ENCODE data around the gene SORL1.

Gene SORL1

DNA sequence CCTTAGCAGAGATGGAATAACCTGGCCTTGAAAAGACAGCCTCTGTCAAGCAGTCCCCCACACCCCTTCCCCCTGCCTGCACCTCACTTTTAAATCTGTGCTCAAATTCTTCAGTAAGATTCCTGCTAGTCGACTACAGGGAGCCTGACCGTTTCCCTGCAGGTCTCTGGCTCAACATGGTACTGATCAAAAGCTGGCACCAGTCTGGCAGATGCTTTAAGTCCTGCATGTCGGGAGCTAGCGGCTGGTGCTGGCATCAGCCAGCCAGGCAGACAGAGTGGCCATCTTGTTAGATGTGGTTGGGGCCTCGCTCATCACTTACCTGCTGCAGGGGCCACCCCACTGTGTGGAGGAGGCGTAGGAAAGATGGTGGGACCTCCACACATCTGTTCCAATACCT, 205.0 kb downstream of the SORL1 start:
- H3K9me3 ChIP-seq: no peaks in the 10 kb centered on the region
- intact Hi-C loops (cut with DNase I; ENCODE audit: low total_unique reads): loop anchor here (5.0 kb wide), 2 partner anchors 445 to 545 kb away; no protein-coding TSS in a partner anchor
- no peaks in the 10 kb centered on the region for H3K27me3 ChIP-seq
- DNase-seq: no peak
- TF ChIP-seq, protein P1, sequence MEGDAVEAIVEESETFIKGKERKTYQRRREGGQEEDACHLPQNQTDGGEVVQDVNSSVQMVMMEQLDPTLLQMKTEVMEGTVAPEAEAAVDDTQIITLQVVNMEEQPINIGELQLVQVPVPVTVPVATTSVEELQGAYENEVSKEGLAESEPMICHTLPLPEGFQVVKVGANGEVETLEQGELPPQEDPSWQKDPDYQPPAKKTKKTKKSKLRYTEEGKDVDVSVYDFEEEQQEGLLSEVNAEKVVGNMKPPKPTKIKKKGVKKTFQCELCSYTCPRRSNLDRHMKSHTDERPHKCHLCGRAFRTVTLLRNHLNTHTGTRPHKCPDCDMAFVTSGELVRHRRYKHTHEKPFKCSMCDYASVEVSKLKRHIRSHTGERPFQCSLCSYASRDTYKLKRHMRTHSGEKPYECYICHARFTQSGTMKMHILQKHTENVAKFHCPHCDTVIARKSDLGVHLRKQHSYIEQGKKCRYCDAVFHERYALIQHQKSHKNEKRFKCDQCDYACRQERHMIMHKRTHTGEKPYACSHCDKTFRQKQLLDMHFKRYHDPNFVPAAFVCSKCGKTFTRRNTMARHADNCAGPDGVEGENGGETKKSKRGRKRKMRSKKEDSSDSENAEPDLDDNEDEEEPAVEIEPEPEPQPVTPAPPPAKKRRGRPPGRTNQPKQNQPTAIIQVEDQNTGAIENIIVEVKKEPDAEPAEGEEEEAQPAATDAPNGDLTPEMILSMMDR (IDR thresholded peaks at IDR 0.05): no peak
- peaks cover 0 to 32% (median 17%) of the 10 kb centered on the region in 4 donors for H3K4me1 ChIP-seq
- H3K27ac ChIP-seq: peak overlapping the region; percentile 94 to 95
- no peak overlapping the region for H3K4me3 ChIP-seq
- no peaks in the 10 kb centered on the region for H3K36me3 ChIP-seq

DNA sequence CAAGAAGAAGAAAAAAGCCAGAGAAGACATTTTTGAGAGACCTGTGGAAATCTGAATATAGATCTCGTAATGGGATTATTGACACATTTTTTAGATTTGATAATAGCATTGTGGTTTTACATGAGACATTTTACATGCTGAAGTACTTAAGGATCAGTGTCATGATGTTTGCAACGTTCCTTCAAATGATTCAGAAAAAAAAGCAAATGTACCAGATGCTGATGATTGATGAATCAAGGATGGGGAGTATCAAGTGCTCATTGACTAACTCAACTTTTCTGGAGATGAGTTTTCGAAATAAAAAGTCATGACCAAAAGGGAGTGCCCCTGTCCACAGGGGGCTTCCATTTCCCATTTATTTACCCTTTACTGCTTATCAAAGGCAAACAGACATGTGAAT, 207.7 kb downstream of the SORL1 start:
- no peak for DNase-seq
- no peaks in the 10 kb centered on the region for H3K27me3 ChIP-seq
- no peaks in the 10 kb centered on the region for H3K9me3 ChIP-seq
- TF ChIP-seq, protein P1 (IDR thresholded peaks at IDR 0.05): no peak
- H3K27ac ChIP-seq: no peak overlapping the region
- no peaks in the 10 kb centered on the region for H3K36me3 ChIP-seq
- H3K4me1 ChIP-seq: peaks cover 0 to 29% (median 17%) of the 10 kb centered on the region in 4 donors
- no peak overlapping the region for H3K4me3 ChIP-seq
- intact Hi-C loops (cut with DNase I; ENCODE audit: low total_unique reads): loop anchor here (5.0 kb wide), 2 partner anchors 442 to 542 kb away; no protein-coding TSS in a partner anchor

DNA sequence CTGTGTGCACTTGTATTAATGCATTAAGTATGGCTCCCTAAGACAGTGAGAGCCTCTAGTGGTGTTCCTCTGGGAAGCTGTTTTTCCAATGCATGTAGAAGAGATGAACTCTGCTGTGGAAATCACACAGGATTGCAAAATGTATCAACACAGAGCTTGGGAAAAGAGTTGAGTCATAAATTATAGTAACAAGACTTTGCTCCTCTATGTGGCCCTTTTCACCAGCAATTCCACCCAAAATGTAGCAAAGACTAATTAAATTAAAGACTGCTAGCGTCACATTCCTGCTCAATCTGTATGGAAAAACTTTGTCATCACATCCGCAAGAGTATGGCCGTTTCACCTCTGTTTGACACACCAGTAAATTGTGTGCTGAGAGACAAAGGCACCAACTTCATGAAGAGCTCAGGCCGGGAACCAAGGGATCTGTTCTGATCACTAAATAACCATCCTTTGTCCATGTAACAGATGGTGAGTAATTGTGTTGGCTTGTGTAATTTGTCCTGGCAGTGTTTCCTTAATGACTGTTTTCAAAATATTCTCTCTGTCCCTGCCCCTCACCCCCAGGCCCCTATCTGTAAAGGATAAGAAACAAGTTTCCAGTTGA, 209.9 kb downstream of the SORL1 start:
- H3K27ac ChIP-seq: peak overlapping the region; percentile 41 to 59
- peaks cover 0 to 17% (median 8%) of the 10 kb centered on the region in 4 donors for H3K4me1 ChIP-seq
- no peaks in the 10 kb centered on the region for H3K27me3 ChIP-seq
- no peak overlapping the region for H3K4me3 ChIP-seq
- intact Hi-C loops (cut with DNase I; ENCODE audit: low total_unique reads): no loop called here
- TF ChIP-seq, protein P1 (IDR thresholded peaks at IDR 0.05): no peak
- H3K9me3 ChIP-seq: no peaks in the 10 kb centered on the region
- DNase-seq: peak in 1 of 2 donors; percentile 52
- H3K36me3 ChIP-seq: no peaks in the 10 kb centered on the region

GRCh38 chr11:121664144-121664543, 212.0 kb downstream of the SORL1 start:
- H3K36me3 ChIP-seq: no peaks in the 10 kb centered on the region
- DNase-seq: no peak
- no peaks in the 10 kb centered on the region for H3K9me3 ChIP-seq
- no peak overlapping the region for H3K27ac ChIP-seq
- peaks cover 0 to 16% (median 5%) of the 10 kb centered on the region in 4 donors for H3K4me1 ChIP-seq
- no peak overlapping the region for H3K4me3 ChIP-seq
- TF ChIP-seq, protein P1 (IDR thresholded peaks at IDR 0.05): no peak
- H3K27me3 ChIP-seq: no peaks in the 10 kb centered on the region
- intact Hi-C loops (cut with DNase I; ENCODE audit: low total_unique reads): no loop called here

DNA sequence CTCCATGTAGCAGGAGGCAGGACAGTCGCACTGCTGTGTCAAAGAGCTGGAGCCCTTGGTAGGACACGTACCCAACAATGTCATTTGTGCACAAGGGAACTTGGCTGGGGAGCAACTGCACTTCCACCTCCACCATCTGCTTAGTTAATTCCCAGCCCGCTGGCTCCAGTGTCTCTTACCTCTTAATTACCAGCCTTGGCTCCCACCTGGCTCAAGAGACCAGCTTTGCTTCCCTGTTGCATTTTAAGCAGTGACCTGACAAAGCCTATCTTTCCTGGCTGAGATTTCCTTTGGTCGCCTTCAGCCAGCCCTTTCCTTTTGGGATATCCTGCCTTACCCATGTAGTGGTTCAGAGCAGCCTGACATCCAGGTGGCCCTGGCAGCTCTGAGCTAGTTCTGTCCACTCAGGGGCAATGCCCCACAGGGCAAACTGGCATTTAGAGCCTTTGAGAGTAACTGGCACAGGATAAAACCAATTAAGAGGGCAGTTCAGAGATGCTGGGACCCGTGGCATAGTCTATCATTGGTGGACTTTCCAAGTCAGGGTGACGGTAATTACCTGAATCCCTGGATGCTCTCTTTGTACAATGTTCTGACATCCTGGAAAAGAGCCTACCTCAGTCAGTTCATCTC, 213.2 kb downstream of the SORL1 start:
- no peaks in the 10 kb centered on the region for H3K9me3 ChIP-seq
- intact Hi-C loops (cut with DNase I; ENCODE audit: low total_unique reads): no loop called here
- TF ChIP-seq, protein P1 (IDR thresholded peaks at IDR 0.05): no peak
- no peaks in the 10 kb centered on the region for H3K36me3 ChIP-seq
- peaks cover 0 to 16% (median 5%) of the 10 kb centered on the region in 4 donors for H3K4me1 ChIP-seq
- H3K27me3 ChIP-seq: no peaks in the 10 kb centered on the region
- DNase-seq: no peak
- no peak overlapping the region for H3K27ac ChIP-seq
- H3K4me3 ChIP-seq: no peak overlapping the region
